DND-41 (cell line): ENCODE measurements around the gene PSMB9.

Experiments used
- ATAC-seq: fragments of 200-7000 bp; cut with Tn5 transposase; 3 replicates; pipeline ENCODE4 v1.9.1; 2021; ENCODE audit warnings: low read depth; ENCODE audit not compliant: insufficient read depth
- DNase-seq: peaks from one replicate; pipeline ENCODE4 v3.0.0-alpha.2; 2020
- H2AFZ ChIP-seq: 2 replicates; pipeline ENCODE4 v1.6.0; 2012; ENCODE audit warnings: low read depth, low read length
- H3K27ac ChIP-seq: 2 replicates; pipeline ENCODE4 v1.5.1; 2012; ENCODE audit warnings: low read length, inconsistent platforms
- H3K27me3 ChIP-seq: fragments of 200-600 bp; sonication (generic); 2 replicates; pipeline ENCODE4 v1.6.0; 2012; ENCODE audit warnings: low read length, mild to moderate bottlenecking, inconsistent platforms; ENCODE audit not compliant: insufficient read depth, poor library complexity
- H3K36me3 ChIP-seq: 2 replicates; pipeline ENCODE4 v1.5.1; 2012; ENCODE audit warnings: low read length, inconsistent platforms; ENCODE audit not compliant: insufficient read depth
- H3K4me1 ChIP-seq: 2 replicates; pipeline ENCODE4 v1.5.1; 2012; ENCODE audit warnings: mild to moderate bottlenecking, low read length; ENCODE audit not compliant: insufficient read depth
- H3K4me2 ChIP-seq: 2 replicates; pipeline ENCODE4 v1.6.0; 2012; ENCODE audit warnings: mild to moderate bottlenecking, moderate library complexity, low read length, inconsistent platforms; ENCODE audit not compliant: insufficient read depth
- H3K4me3 ChIP-seq, 2 experiments: fragments of 200-600 bp in 1 of 2; shearing (Covaris generic) in 1 of 2; 2 replicates each; pipeline ENCODE4 v1.5.1; 2012 to 2016; ENCODE audit warnings: inconsistent platforms in 2 of 2, low read length in 2 of 2, mild to moderate bottlenecking in 2 of 2, low read depth in 1 of 2, moderate library complexity in 1 of 2
- H3K79me2 ChIP-seq: 2 replicates; pipeline ENCODE4 v1.6.0; 2012; ENCODE audit warnings: low read length, inconsistent platforms; ENCODE audit not compliant: insufficient read depth
- H3K9ac ChIP-seq: 2 replicates; pipeline ENCODE4 v1.6.0; 2012; ENCODE audit warnings: low read depth, mild to moderate bottlenecking, inconsistent platforms, low read length, moderate library complexity
- H3K9me3 ChIP-seq: 2 replicates; pipeline ENCODE4 v1.5.1; 2012; ENCODE audit warnings: low read length, moderate library complexity, mild to moderate bottlenecking, inconsistent platforms; ENCODE audit not compliant: insufficient read depth, severe bottlenecking
- H4K20me1 ChIP-seq: 2 replicates; pipeline ENCODE4 v1.6.0; 2012; ENCODE audit warnings: low read length; ENCODE audit not compliant: insufficient read depth
- EZH2 ChIP-seq: IDR thresholded peaks from 3 replicates; pipeline ENCODE4 v1.6.1; 2012; ENCODE audit warnings: borderline replicate concordance, low read depth, mild to moderate bottlenecking, moderate library complexity, low read length, inconsistent platforms; ENCODE audit not compliant: severe bottlenecking
- TF ChIP-seq, protein P1 (sequence below): IDR thresholded peaks from 2 replicates; pipeline ENCODE4 v1.5.1; 2012; ENCODE audit warnings: borderline replicate concordance, low read length, moderate library complexity, mild to moderate bottlenecking; ENCODE audit not compliant: poor library complexity, severe bottlenecking; ENCODE audit errors: extremely low read depth

The PSMB9 gene

DNA sequence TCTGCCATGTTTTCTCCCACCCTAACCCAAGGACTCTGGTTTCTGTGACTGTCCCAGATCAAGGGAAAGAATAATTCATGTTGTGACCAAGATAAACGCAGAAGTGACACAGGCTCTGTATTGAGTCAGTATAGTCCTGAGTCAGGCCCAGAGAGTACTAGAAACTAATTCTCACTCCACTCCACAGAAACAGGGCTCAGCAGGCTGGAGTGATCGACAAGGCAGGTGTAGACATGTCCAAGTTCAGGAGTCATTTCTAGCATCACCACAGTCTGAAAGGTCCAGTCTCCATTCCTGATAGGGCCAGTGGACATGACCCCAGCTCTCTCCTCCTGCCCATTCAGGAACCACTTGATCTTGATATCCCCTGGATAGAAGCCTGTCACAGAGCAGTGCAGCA is 39.8 kb upstream of the PSMB9 start:
- Histone ChIP-seq H3K4me2 (no peak overlapping the region), H3K9me3 (no peaks in the 10 kb centered on the region), H4K20me1 (no peaks in the 10 kb centered on the region), H3K9ac (no peak overlapping the region), H3K36me3 (no peaks in the 10 kb centered on the region), H3K4me3 (no peak overlapping the region), H3K79me2 (no peaks in the 10 kb centered on the region), H3K4me1 (no peaks in the 10 kb centered on the region), H2AFZ (no peak overlapping the region), H3K27ac (no peak overlapping the region), H3K27me3 (peaks cover 6% of the 10 kb centered on the region)
- no peak for DNase-seq
- no peak for ATAC-seq
- no peak for TF ChIP-seq EZH2
- TF ChIP-seq, protein P1, sequence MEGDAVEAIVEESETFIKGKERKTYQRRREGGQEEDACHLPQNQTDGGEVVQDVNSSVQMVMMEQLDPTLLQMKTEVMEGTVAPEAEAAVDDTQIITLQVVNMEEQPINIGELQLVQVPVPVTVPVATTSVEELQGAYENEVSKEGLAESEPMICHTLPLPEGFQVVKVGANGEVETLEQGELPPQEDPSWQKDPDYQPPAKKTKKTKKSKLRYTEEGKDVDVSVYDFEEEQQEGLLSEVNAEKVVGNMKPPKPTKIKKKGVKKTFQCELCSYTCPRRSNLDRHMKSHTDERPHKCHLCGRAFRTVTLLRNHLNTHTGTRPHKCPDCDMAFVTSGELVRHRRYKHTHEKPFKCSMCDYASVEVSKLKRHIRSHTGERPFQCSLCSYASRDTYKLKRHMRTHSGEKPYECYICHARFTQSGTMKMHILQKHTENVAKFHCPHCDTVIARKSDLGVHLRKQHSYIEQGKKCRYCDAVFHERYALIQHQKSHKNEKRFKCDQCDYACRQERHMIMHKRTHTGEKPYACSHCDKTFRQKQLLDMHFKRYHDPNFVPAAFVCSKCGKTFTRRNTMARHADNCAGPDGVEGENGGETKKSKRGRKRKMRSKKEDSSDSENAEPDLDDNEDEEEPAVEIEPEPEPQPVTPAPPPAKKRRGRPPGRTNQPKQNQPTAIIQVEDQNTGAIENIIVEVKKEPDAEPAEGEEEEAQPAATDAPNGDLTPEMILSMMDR, result no peak

DNA sequence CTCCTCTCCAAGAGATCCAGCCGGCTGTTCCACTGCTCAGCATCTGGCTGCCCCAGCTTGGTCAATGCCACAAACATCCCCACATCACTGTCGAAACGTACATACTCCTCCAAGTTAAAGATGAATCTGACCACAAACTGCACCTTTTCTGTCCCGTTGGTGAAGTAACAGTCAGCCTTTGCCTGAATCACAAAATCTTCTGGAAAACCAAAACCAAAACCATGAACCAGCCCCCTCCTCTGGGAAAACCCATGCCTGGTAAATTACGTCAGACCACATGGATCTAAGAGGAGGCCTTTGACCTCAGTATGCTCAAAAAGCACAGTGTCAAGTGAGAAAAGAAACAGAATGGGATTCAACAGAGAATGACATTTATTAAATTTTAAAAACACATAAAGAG is 38.9 kb upstream of the PSMB9 start:
- Histone ChIP-seq H4K20me1 (no peaks in the 10 kb centered on the region), H3K4me3 (no peak overlapping the region), H3K9ac (no peak overlapping the region), H3K4me2 (no peak overlapping the region), H3K9me3 (no peaks in the 10 kb centered on the region), H2AFZ (no peak overlapping the region), H3K27me3 (peaks cover 6% of the 10 kb centered on the region), H3K27ac (no peak overlapping the region), H3K4me1 (no peaks in the 10 kb centered on the region), H3K36me3 (no peaks in the 10 kb centered on the region), H3K79me2 (no peaks in the 10 kb centered on the region)
- DNase-seq (no peak), ATAC-seq (no peak)
- no peak for TF ChIP-seq EZH2
- TF ChIP-seq, protein P1, result no peak

DNA sequence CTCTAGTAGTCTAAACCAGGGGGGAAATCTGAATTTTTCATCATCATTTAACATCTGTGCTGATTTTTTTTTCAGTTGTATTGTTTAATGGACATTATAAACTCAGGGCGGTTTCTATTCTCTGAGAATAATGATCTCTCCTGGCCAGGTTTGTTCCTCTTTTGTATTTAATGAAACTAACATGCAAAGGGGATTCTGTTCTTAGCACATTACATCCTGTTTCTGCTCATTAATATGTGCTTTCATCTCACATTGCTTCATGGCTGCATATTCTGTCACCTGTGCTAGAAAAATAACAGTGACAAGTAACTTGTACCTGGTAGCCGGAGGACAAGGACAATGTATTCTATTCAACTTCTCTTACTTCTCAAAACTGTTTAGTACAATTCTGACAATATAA is 38.0 kb upstream of the PSMB9 start:
- no peak for ATAC-seq

More for the DNA sequence above, 38.0 kb upstream of the PSMB9 start:
- Histone ChIP-seq H3K27me3 (peaks cover 6% of the 10 kb centered on the region), H2AFZ (no peak overlapping the region), H3K79me2 (no peaks in the 10 kb centered on the region), H3K4me3 (no peak overlapping the region), H3K4me1 (no peaks in the 10 kb centered on the region), H3K9ac (no peak overlapping the region), H3K36me3 (no peaks in the 10 kb centered on the region), H3K27ac (no peak overlapping the region), H4K20me1 (no peaks in the 10 kb centered on the region), H3K9me3 (no peaks in the 10 kb centered on the region), H3K4me2 (no peak overlapping the region)
- TF ChIP-seq, protein P1, result no peak
- TF ChIP-seq EZH2, result no peak
- no peak for DNase-seq
